Left ventricle myocardium inferior (tissue), 1 donor: ENCODE data around the gene LMO1. TPM values are rescaled to one million over a fixed set of nuclear protein-coding genes. Genes with fewer than 3 reads are reported as not detected.
A peak's percentile ranks its signal among the peaks of the same experiment; 100 is the strongest.

Source experiments
- DNase-seq: peaks from one replicate; pipeline ENCODE4 v3.0.0-alpha.2; 2020
- H3K27ac ChIP-seq: fragments of 200-600 bp; replicated peaks from 2 replicates; pipeline ENCODE4 v1.8.0; 2021
- H3K27me3 ChIP-seq: fragments of 200-600 bp; 2 replicates; pipeline ENCODE4 v1.8.0; 2021; ENCODE audit warnings: low read depth
- H3K36me3 ChIP-seq: fragments of 200-600 bp; 2 replicates; pipeline ENCODE4 v1.8.0; 2021
- H3K4me1 ChIP-seq: fragments of 200-600 bp; 2 replicates; pipeline ENCODE4 v1.8.0; 2021
- H3K4me3 ChIP-seq: fragments of 200-600 bp; 2 replicates; pipeline ENCODE4 v1.8.0; 2021; ENCODE audit warnings: mild to moderate bottlenecking, moderate library complexity
- H3K9me3 ChIP-seq: fragments of 200-600 bp; replicated peaks from 2 replicates; pipeline ENCODE4 v1.8.0; 2021
- CTCF ChIP-seq: fragments of 200-600 bp; IDR thresholded peaks from 2 replicates; pipeline ENCODE4 v1.8.0; 2021; ENCODE audit warnings: antibody characterized with exemption, mild to moderate bottlenecking, borderline replicate concordance
- intact Hi-C: fragments of 100-400 bp; cut with micrococcal nuclease; formaldehyde crosslinking; loops from one replicate; pipeline ENCODE4 v1.11.0; 2022
- total RNA-seq: library from RNA; stranded (reverse); fragmentation: NEBNext Ultra II Directional; extraction: Animal tissue kit (Norgen Biotek cat#: 25700); gene quantifications from one replicate; pipeline ENCODE4 v1.2.1, GENCODE V29; 2021
- donor health status: DM: no; HTN: yes; CAD: no; lungs with severe emphysema.

The LMO1 gene
- total RNA-seq, 1 donor from 2014 or later: 2.3 TPM

DNA sequence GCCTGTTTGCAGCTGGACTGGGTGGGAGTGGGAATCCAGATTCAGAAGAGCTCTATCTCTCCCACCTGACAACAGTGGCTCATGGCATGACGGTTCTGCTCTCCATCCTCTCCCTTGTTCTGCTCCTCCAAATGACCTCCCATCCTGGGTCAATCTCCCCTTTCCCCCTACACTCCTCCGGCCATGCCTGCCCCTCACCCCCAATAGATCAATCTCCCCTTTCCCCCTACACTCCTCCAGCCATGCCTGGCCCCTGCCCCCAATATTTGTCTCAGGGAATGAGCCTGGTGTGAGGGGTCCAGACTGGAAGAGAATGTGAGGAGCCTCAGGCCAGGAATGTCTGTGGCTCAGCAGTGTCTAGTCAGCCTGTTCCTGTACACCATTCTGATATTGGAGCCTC lies 64.0 kb downstream of the LMO1 start:
- intact Hi-C loops: no loop called here
- no peak for TF ChIP-seq CTCF
- no peak overlapping the region for H3K4me3 ChIP-seq

DNA sequence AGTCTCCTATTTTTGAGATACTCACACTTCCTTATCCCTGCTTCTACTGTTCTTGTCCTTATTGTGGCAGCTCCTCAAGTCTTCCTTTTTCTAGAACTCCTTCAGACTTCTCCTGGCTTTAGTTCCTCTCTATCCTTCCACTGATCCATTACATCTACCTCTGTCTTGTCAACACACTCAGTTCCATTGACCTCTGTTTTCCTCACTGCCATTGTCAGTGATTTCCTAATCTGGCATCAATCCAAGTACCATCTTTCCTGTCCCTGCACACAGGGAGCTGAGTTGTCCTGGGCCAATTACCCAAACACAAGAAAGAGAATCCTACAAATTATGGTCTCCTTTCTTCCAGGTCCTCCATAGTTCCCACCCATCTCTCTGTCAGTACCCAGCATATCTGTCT lies 66.9 kb downstream of the LMO1 start:
- Histone ChIP-seq H3K9me3 (no peaks in the 10 kb centered on the region), H3K27ac (no peak overlapping the region), H3K4me3 (no peak overlapping the region), H3K4me1 (no peaks in the 10 kb centered on the region), H3K27me3 (peaks cover 79% of the 10 kb centered on the region), H3K36me3 (no peaks in the 10 kb centered on the region)
- intact Hi-C loops: no loop called here
- no peak for DNase-seq
- no peak for TF ChIP-seq CTCF

More for the DNA sequence above, 64.0 kb downstream of the LMO1 start:
- Histone ChIP-seq H3K4me1 (no peaks in the 10 kb centered on the region), H3K36me3 (no peaks in the 10 kb centered on the region), H3K9me3 (no peaks in the 10 kb centered on the region), H3K27ac (no peak overlapping the region), H3K27me3 (peaks cover 59% of the 10 kb centered on the region)
- no peak for DNase-seq

DNA sequence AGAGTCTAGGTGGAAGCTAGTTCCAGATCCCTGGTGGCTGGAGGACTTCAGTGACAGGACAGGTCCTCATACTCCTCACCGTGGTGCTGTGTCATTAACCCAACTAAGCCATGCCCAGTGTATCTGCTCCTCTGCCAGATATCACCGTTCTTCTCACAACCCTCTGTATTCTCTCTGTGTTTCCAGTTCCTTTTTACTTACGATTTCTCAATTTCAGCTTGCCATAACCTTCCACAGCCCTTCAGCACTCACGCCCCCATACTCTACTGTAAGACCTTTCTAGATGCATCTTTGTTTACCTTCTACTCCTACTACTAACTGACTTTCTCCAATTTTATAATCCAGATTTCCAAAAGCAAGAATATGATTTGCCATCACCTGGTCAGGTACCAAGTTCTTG lies 68.7 kb downstream of the LMO1 start:
- DNase-seq: no peak
- Histone ChIP-seq H3K4me3 (no peak overlapping the region), H3K27ac (no peak overlapping the region), H3K9me3 (no peaks in the 10 kb centered on the region), H3K27me3 (peaks cover 75% of the 10 kb centered on the region), H3K36me3 (no peaks in the 10 kb centered on the region), H3K4me1 (no peaks in the 10 kb centered on the region)
- no peak for TF ChIP-seq CTCF
- intact Hi-C loops: no loop called here

- no peak for TF ChIP-seq CTCF
Observed at GRCh38 chr11:8192896-8193209, 70.8 kb downstream of the LMO1 start.

DNA sequence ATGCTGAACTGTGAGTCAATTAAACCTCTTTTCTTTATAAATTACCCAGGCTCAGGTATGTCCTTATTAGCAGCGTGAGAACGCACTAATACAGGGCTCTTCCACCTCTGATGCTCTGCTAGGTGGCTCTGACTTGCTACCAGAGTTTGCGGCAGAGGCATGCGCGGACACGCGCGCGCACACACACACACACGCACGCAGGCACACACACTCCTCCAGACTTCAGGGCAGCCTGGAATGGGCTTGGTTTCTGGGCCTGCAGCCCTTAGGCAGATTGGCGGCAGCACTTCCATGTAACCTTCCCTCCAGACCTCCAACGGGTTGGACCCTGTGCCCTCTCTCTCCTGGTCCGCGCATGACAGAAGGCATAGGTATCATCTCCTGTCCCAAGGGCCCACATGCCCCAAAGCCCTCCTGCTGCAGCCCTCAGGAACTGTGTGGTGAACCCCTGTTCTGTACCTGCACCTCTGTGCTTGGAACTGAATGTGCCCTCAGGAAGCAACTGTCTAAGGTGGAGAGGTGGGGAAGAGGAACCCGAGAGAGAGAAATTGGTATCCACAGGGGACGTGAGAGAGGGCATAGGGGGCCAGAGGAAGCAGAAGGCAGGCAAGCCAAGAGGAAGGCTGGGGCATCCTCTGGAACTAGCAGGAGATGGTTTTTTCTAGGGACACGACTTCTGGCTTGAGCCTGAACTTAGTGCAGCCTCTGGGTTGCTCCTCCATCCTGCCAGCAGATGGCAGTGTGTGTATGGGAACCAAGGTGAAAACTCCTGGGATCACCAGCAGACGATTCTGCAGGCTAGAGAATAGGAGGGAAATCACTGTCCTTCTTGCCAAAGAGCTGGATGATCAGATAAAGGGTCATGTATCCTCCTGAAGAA lies 71.4 kb downstream of the LMO1 start:
- no peaks in the 10 kb centered on the region for H3K4me1 ChIP-seq
- intact Hi-C loops: no loop called here
- no peaks in the 10 kb centered on the region for H3K9me3 ChIP-seq
- no peaks in the 10 kb centered on the region for H3K36me3 ChIP-seq
- DNase-seq: peak; percentile 46
- no peak overlapping the region for H3K4me3 ChIP-seq
- TF ChIP-seq CTCF: peak; percentile 87
- no peak overlapping the region for H3K27ac ChIP-seq
- H3K27me3 ChIP-seq: peaks cover 54% of the 10 kb centered on the region

More at GRCh38 chr11:8192896-8193209, 70.8 kb downstream of the LMO1 start:
- no peaks in the 10 kb centered on the region for H3K9me3 ChIP-seq
- intact Hi-C loops: no loop called here
- H3K27me3 ChIP-seq: peaks cover 60% of the 10 kb centered on the region
- no peaks in the 10 kb centered on the region for H3K36me3 ChIP-seq
- H3K4me3 ChIP-seq: no peak overlapping the region
- no peak for DNase-seq
- H3K4me1 ChIP-seq: no peaks in the 10 kb centered on the region
- no peak overlapping the region for H3K27ac ChIP-seq
